Neural progenitor cell (in vitro differentiated cells): ENCODE results near the gene NRG3. TPM values are rescaled to one million over a fixed set of nuclear protein-coding genes. Genes with fewer than 3 reads are reported as not detected.

Experiments used
- DNase-seq: peaks from one replicate; pipeline ENCODE4 v3.0.0-alpha.2; 2016; ENCODE audit warnings: low spot score
- H2AFZ ChIP-seq: fragments of 200-600 bp; sonication (generic); replicated peaks from 2 replicates; pipeline ENCODE4 v1.6.1; 2016; ENCODE audit warnings: antibody characterized with exemption
- H3F3A ChIP-seq: fragments of 200-600 bp; sonication (generic); 2 replicates; pipeline ENCODE4 v1.6.1; 2016; ENCODE audit warnings: antibody characterized with exemption, low read depth
- H3K27ac ChIP-seq: fragments of 200-600 bp; sonication (generic); 2 replicates; pipeline ENCODE4 v1.5.1; 2016; ENCODE audit warnings: mild to moderate bottlenecking
- H3K27me3 ChIP-seq: fragments of 200-600 bp; sonication (generic); 2 replicates; pipeline ENCODE4 v1.6.1; 2016; ENCODE audit warnings: mild to moderate bottlenecking, moderate library complexity
- H3K36me3 ChIP-seq: fragments of 200-600 bp; sonication (generic); 2 replicates; pipeline ENCODE4 v1.5.1; 2016
- H3K4me1 ChIP-seq: fragments of 200-600 bp; sonication (generic); 2 replicates; pipeline ENCODE4 v1.6.1; 2016; ENCODE audit warnings: mixed run types
- H3K4me2 ChIP-seq: fragments of 200-600 bp; sonication (generic); 2 replicates; pipeline ENCODE4 v1.6.1; 2016
- H3K4me3 ChIP-seq: fragments of 200-600 bp; sonication (generic); 2 replicates; pipeline ENCODE4 v1.5.1; 2016
- H3K79me2 ChIP-seq: fragments of 200-600 bp; sonication (generic); 2 replicates; pipeline ENCODE4 v1.6.1; 2016; ENCODE audit warnings: low read depth
- H3K9ac ChIP-seq: fragments of 200-600 bp; sonication (generic); 2 replicates; pipeline ENCODE4 v1.6.1; 2016
- H3K9me3 ChIP-seq: fragments of 200-600 bp; sonication (generic); 2 replicates; pipeline ENCODE4 v1.5.1; 2016; ENCODE audit warnings: low read depth
- H4K20me1 ChIP-seq: fragments of 200-600 bp; sonication (generic); 2 replicates; pipeline ENCODE4 v1.6.1; 2016; ENCODE audit warnings: low read depth
- H3K27ac Mint-ChIP-seq: 3 replicates; pipeline ENCODE4 v1.8.0; 2021; ENCODE audit warnings: mixed read lengths
- H3K27me3 Mint-ChIP-seq: 2 replicates; pipeline ENCODE4 v1.8.0; 2022; ENCODE audit warnings: low read depth, mild to moderate bottlenecking, inconsistent platforms, moderate library complexity, mixed read lengths; ENCODE audit not compliant: insufficient read depth
- H3K36me3 Mint-ChIP-seq: 3 replicates; pipeline ENCODE4 v1.8.0; 2021; ENCODE audit warnings: mixed read lengths
- H3K4me1 Mint-ChIP-seq: 3 replicates; pipeline ENCODE4 v1.8.0; 2021; ENCODE audit warnings: mixed read lengths
- H3K4me3 Mint-ChIP-seq: 3 replicates; pipeline ENCODE4 v1.8.0; 2021; ENCODE audit warnings: mild to moderate bottlenecking, moderate library complexity, mixed read lengths
- H3K9me3 Mint-ChIP-seq: 3 replicates; pipeline ENCODE4 v1.8.0; 2020; ENCODE audit warnings: mixed read lengths
- CTCF ChIP-seq: fragments of 200-600 bp; sonication (generic); IDR thresholded peaks from 2 replicates; pipeline ENCODE4 v1.5.1; 2017; ENCODE audit warnings: antibody characterized with exemption, mild to moderate bottlenecking
- EZH2 ChIP-seq: fragments of 200-600 bp; sonication (generic); IDR thresholded peaks from 2 replicates; pipeline ENCODE4 v1.6.1; 2017; ENCODE audit warnings: antibody characterized with exemption, mild to moderate bottlenecking, moderate library complexity
- EZH2phosphoT487 ChIP-seq: fragments of 200-600 bp; sonication (generic); IDR thresholded peaks from 2 replicates; pipeline ENCODE4 v1.6.1; 2017; ENCODE audit warnings: antibody characterized with exemption
- total RNA-seq: library from RNA; depleted of rRNA; stranded (reverse); fragments of >200 nt; gene quantifications from 2 replicates; pipeline ENCODE4 v1.2.3, GENCODE V29; 2015; ENCODE audit warnings: low replicate concordance

The NRG3 gene
- total RNA-seq, 1 donor from 2014 or later, result 1.9 TPM

- no peaks in the 10 kb centered on the region for H3K27me3 Mint-ChIP-seq
- no peak overlapping the region for H3K4me3 ChIP-seq
- peaks cover 8% of the 10 kb centered on the region for H3K4me1 ChIP-seq
- no peak overlapping the region for H3K4me3 Mint-ChIP-seq
- no peaks in the 10 kb centered on the region for H3K27me3 ChIP-seq
- TF ChIP-seq EZH2phosphoT487 (no peak), CTCF (no peak), EZH2 (no peak)
- H3K9ac ChIP-seq, result no peak overlapping the region
- no peaks in the 10 kb centered on the region for H3K79me2 ChIP-seq
- H3K4me2 ChIP-seq, result no peak overlapping the region
- no peak overlapping the region for H3K27ac Mint-ChIP-seq
- no peaks in the 10 kb centered on the region for H3K36me3 Mint-ChIP-seq
- H3K27ac ChIP-seq, result no peak overlapping the region
- peaks cover 13% of the 10 kb centered on the region for H3K4me1 Mint-ChIP-seq
- DNase-seq, result no peak
- no peaks in the 10 kb centered on the region for H3F3A ChIP-seq
- H3K9me3 Mint-ChIP-seq, result no peaks in the 10 kb centered on the region
- H2AFZ ChIP-seq, result no peak overlapping the region
- H4K20me1 ChIP-seq, result no peaks in the 10 kb centered on the region
- H3K9me3 ChIP-seq, result no peaks in the 10 kb centered on the region
- H3K36me3 ChIP-seq, result no peaks in the 10 kb centered on the region
These were observed 1093.5 kb downstream of the NRG3 start for GRCh38 chr10:82968533-82968932.

- no peaks in the 10 kb centered on the region for H3F3A ChIP-seq
- H3K4me2 ChIP-seq, result no peak overlapping the region
- no peak overlapping the region for H3K9ac ChIP-seq
- no peak overlapping the region for H3K4me3 Mint-ChIP-seq
- H3K79me2 ChIP-seq, result no peaks in the 10 kb centered on the region
- no peak overlapping the region for H3K27ac Mint-ChIP-seq
- H3K9me3 Mint-ChIP-seq, result no peaks in the 10 kb centered on the region
- no peak overlapping the region for H3K4me3 ChIP-seq
- H3K27ac ChIP-seq, result no peak overlapping the region
- no peaks in the 10 kb centered on the region for H3K36me3 ChIP-seq
- H2AFZ ChIP-seq, result no peak overlapping the region
- TF ChIP-seq CTCF (peak; percentile 50), EZH2phosphoT487 (no peak)
- no peaks in the 10 kb centered on the region for H3K36me3 Mint-ChIP-seq
- H3K4me1 Mint-ChIP-seq, result peaks cover 8% of the 10 kb centered on the region
- H3K27me3 ChIP-seq, result no peaks in the 10 kb centered on the region
- no peaks in the 10 kb centered on the region for H3K27me3 Mint-ChIP-seq
- H3K9me3 ChIP-seq, result no peaks in the 10 kb centered on the region
- no peak for DNase-seq
- H3K4me1 ChIP-seq, result peaks cover 6% of the 10 kb centered on the region
- H4K20me1 ChIP-seq, result no peaks in the 10 kb centered on the region
These were observed 1094.4 kb downstream of the NRG3 start for GRCh38 chr10:82969405-82969804.

- DNase-seq, result no peak
- TF ChIP-seq EZH2phosphoT487, result no peak
- TF ChIP-seq EZH2, result no peak
- TF ChIP-seq CTCF, result no peak
- no peaks in the 10 kb centered on the region for H3F3A ChIP-seq
- no peak overlapping the region for H3K27ac Mint-ChIP-seq
- H3K79me2 ChIP-seq, result no peaks in the 10 kb centered on the region
- H3K36me3 ChIP-seq, result no peaks in the 10 kb centered on the region
- H3K27me3 ChIP-seq, result no peaks in the 10 kb centered on the region
- no peaks in the 10 kb centered on the region for H3K9me3 ChIP-seq
- no peak overlapping the region for H2AFZ ChIP-seq
- H3K4me2 ChIP-seq, result no peak overlapping the region
- no peaks in the 10 kb centered on the region for H4K20me1 ChIP-seq
- H3K9me3 Mint-ChIP-seq, result no peaks in the 10 kb centered on the region
- no peak overlapping the region for H3K4me3 ChIP-seq
- no peak overlapping the region for H3K4me3 Mint-ChIP-seq
- H3K27ac ChIP-seq, result no peak overlapping the region
- H3K4me1 ChIP-seq, result no peaks in the 10 kb centered on the region
- H3K27me3 Mint-ChIP-seq, result peaks cover 2% of the 10 kb centered on the region
- H3K36me3 Mint-ChIP-seq, result no peaks in the 10 kb centered on the region
- H3K4me1 Mint-ChIP-seq, result peaks cover 11% of the 10 kb centered on the region
- H3K9ac ChIP-seq, result no peak overlapping the region
These were observed 1105.3 kb downstream of the NRG3 start for GRCh38 chr10:82980321-82980720.
